Upper lobe of left lung (tissue), 6 donors: ENCODE data around the gene ARHGAP35. TPM values are rescaled to one million over a fixed set of nuclear protein-coding genes. Genes with fewer than 3 reads are reported as not detected.
A peak's percentile ranks its signal among the peaks of the same experiment; 100 is the strongest.

ENCODE experiments used
- ATAC-seq, 2 donors: fragments of 200-7000 bp; cut with Tn5 transposase; one replicate each; pipeline ENCODE4 v1.9.1; 2022; ENCODE audit warnings: mild to moderate bottlenecking in 2 of 2, moderate library complexity in 2 of 2; ENCODE audit not compliant: low FRiP score in 2 of 2
- DNase-seq, 2 donors: peaks; one replicate each; pipeline ENCODE4 v3.0.0-alpha.2; 2019 to 2020
- H3K27ac ChIP-seq, 4 donors: fragments of 200-600 bp; sonication (generic); one replicate each; pipeline ENCODE4 v1.5.1; 2016 to 2019
- H3K27me3 ChIP-seq, 4 donors: fragments of 200-600 bp; sonication (generic); one replicate each; pipeline ENCODE4 v1.5.1; 2017 to 2019
- H3K36me3 ChIP-seq, 4 donors: fragments of 200-600 bp; sonication (generic); one replicate each; pipeline ENCODE4 v1.5.1; 2016 to 2019
- H3K4me1 ChIP-seq, 4 donors: fragments of 200-600 bp; sonication (generic); one replicate each; pipeline ENCODE4 v1.5.1; 2018 to 2019
- H3K4me3 ChIP-seq, 4 donors: fragments of 200-600 bp; sonication (generic); one replicate each; pipeline ENCODE4 v1.5.1; 2017 to 2019; ENCODE audit warnings: mild to moderate bottlenecking in 2 of 4, moderate library complexity in 1 of 4
- H3K9me3 ChIP-seq, 4 donors: fragments of 200-600 bp; sonication (generic); one replicate each; pipeline ENCODE4 v1.5.1; 2018 to 2019
- EP300 ChIP-seq, 4 donors: sonication (generic); formaldehyde crosslinking; IDR thresholded peaks; one replicate each; pipeline ENCODE4 v1.5.1; 2017; ENCODE audit warnings: antibody characterized with exemption in 4 of 4, control low read depth in 2 of 4
- POLR2A ChIP-seq, 4 donors: fragments of 450-650 bp; IDR thresholded peaks; one replicate each; pipeline ENCODE4 v1.5.1; 2016 to 2017; ENCODE audit warnings: antibody characterized with exemption in 4 of 4, mild to moderate bottlenecking in 2 of 4
- POLR2AphosphoS5 ChIP-seq, 2 donors: sonication (generic); formaldehyde crosslinking; IDR thresholded peaks; one replicate each; pipeline ENCODE4 v1.5.1; 2017; ENCODE audit warnings: antibody characterized with exemption in 2 of 2
- WGBS, 2 donors: methylation state at CpG; one replicate each; pipeline ENCODE4 v1.1.5; 2017 to 2018; 5-methylcytosine and 5-hydroxymethylcytosine counted together
- total RNA-seq, 6 donors: library from RNA; depleted of rRNA in 4 of 6; stranded (reverse); fragments of >200 nt in 4 of 6; gene quantifications; one replicate each; pipeline versions ENCODE4 v1.1.0 to v1.2.1, GENCODE V29; 2016 to 2021
- TF ChIP-seq, protein P1 (sequence below), 6 experiments: fragments of 450-650 bp in 4 of 6; fragments of 200-600 bp in 2 of 6; sonication (generic) in 2 of 6; IDR thresholded peaks; one replicate each; pipeline ENCODE4 v1.5.1; 2016 to 2019; ENCODE audit warnings: antibody characterized with exemption in 6 of 6
- donor health status: DM: no; HTN: no; CAD: no; lungs with moderate emphysema.
- donor health status: DM: no; HTN: yes; CAD: no; lungs with severe emphysema.

Gene ARHGAP35
- total RNA-seq, 6 donors from 2014 or later = 56.0 to 80.6 (median 65.7) TPM

DNA sequence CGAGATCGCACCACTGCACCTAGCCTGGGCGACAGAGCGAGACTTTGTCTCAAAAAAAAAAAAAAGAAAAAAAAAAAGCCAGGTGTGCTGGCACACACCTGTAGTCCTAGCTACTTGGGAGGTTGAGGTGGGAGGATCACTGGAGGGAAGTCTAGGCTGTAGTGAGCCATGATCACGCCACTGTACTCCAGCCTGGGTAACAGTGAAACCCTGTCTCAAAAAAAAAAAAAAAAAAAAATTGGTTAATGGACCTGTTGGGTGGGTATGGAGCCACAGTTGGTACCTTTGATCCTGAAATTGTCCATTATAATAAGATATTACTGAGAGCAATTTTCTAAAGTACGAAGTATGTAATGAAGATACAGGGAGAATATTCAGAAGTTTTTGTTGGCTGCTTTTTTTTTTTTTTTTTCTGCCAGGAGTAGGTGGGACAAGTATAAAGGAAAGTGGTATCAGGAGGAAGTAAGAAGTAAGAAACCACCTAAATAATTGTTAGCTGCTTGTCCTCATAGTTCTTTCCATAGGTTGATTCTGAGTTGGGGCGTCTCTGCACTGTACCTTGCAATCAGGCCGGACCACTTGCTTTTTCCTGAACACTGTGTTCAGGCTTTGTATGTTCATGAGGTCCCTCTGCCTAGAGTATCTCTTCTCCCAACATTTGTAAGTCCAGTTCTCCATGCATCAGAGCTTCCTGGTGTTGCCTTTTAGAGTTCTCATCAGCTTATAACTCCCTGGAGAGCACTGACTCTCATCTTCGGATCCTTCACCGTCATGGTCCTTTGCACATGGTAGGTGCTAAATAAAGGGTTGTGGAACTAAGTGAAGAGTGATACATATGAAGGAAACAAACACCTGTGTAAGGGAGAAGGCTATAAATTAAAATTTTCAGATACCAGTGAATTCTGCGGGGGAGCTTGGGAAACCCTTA, 31.7 kb downstream of the ARHGAP35 start:
- Histone ChIP-seq H3K4me3 (no peak overlapping the region), H3K9me3 (no peaks in the 10 kb centered on the region), H3K27me3 (no peaks in the 10 kb centered on the region), H3K27ac (no peak overlapping the region), H3K36me3 (no peaks in the 10 kb centered on the region), H3K4me1 (peaks cover 0 to 26% (median 7%) of the 10 kb centered on the region in 4 donors)
- WGBS, 2 donors = 93 to 96% methylated on average over 11 of the region's 11 CpGs
- DNase-seq (no peak), ATAC-seq (no peak)
- TF ChIP-seq EP300 (IDR thresholded peaks at IDR 0.05) (no peak), POLR2AphosphoS5 (IDR thresholded peaks at IDR 0.05) (no peak), POLR2A (IDR thresholded peaks at IDR 0.05) (no peak)
- TF ChIP-seq, protein P1, sequence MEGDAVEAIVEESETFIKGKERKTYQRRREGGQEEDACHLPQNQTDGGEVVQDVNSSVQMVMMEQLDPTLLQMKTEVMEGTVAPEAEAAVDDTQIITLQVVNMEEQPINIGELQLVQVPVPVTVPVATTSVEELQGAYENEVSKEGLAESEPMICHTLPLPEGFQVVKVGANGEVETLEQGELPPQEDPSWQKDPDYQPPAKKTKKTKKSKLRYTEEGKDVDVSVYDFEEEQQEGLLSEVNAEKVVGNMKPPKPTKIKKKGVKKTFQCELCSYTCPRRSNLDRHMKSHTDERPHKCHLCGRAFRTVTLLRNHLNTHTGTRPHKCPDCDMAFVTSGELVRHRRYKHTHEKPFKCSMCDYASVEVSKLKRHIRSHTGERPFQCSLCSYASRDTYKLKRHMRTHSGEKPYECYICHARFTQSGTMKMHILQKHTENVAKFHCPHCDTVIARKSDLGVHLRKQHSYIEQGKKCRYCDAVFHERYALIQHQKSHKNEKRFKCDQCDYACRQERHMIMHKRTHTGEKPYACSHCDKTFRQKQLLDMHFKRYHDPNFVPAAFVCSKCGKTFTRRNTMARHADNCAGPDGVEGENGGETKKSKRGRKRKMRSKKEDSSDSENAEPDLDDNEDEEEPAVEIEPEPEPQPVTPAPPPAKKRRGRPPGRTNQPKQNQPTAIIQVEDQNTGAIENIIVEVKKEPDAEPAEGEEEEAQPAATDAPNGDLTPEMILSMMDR (IDR thresholded peaks at IDR 0.05) = no peak

DNA sequence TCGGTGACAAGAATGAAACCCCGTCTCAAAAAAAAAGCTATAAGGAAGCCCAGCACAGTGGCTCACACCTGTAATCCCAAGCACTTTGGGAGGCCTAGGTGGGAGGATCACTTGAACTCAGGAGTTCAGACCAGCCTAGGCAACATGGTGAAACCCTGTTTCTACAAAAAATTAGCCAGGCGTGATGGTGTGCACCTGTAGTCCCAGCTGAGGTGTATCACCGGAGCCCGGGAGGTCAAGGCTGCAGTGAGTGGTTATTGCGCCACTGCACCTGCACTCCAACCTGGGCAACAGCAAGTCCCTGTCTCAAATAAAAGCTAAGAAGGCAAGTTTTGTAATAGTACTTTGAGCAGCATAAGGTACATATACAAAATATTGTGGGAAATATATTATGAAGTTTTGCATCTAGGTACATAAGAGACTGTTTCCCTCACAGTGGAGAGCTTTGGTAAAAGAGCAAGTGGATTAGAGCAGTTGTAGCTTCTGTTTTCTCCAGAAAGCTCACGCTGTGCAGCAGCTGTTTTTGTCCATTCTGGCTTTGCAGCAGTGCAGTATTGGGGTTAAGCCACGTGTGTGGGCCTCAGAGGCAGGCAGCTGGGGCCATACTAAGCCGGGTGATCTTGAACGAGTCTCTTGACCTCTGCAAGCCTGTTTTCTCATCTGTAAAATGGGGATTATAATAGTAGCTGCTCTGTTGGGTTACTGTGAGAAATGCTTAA, 35.4 kb downstream of the ARHGAP35 start:
- peak overlapping the region in 1 of 4 donors; percentile 11 for H3K27ac ChIP-seq
- peaks cover under 1 to 23% (median 12%) of the 10 kb centered on the region in 4 donors for H3K4me1 ChIP-seq
- H3K9me3 ChIP-seq = no peaks in the 10 kb centered on the region
- DNase-seq (peak in 1 of 2 donors; percentile 82), ATAC-seq (peak in 1 of 2 donors; percentile 43)
- TF ChIP-seq EP300 (IDR thresholded peaks at IDR 0.05) (no peak), POLR2A (IDR thresholded peaks at IDR 0.05) (no peak), POLR2AphosphoS5 (IDR thresholded peaks at IDR 0.05) (no peak)
- TF ChIP-seq, protein P1 (IDR thresholded peaks at IDR 0.05) = no peak
- H3K27me3 ChIP-seq = no peaks in the 10 kb centered on the region
- H3K36me3 ChIP-seq = no peaks in the 10 kb centered on the region
- WGBS, 2 donors = 65 to 78% methylated on average over 9 to 10 of the region's 10 CpGs
- no peak overlapping the region for H3K4me3 ChIP-seq

DNA sequence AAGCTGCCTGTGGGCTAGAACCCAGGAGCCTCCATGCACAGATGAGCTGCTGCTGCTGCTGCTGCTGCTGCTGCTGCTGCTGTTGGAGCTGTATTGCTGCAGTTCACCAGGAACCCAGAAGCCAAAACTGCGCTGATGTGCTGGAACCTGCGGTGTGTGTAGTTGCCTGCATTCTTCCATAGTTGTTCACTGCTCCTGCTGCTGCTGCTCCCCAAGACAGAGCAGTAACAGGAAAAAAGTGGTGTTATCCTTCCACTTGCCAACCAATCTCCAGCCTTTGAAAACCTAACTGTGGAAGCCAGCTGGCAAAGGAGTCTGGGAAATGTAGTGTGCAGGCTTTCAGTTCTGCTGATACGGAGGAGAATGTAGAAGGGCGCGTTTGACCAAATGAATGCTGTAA, 37.9 kb downstream of the ARHGAP35 start:
- no peaks in the 10 kb centered on the region for H3K27me3 ChIP-seq
- no peak overlapping the region for H3K4me3 ChIP-seq
- H3K36me3 ChIP-seq = no peaks in the 10 kb centered on the region
- ATAC-seq (peak in 1 of 2 donors; percentile 50), DNase-seq (no peak)
- no peak overlapping the region for H3K27ac ChIP-seq
- 82 to 85% methylated on average over 3 to 5 of the region's 5 CpGs for WGBS, 2 donors
- H3K9me3 ChIP-seq = no peaks in the 10 kb centered on the region
- TF ChIP-seq EP300 (IDR thresholded peaks at IDR 0.05) (no peak), POLR2A (IDR thresholded peaks at IDR 0.05) (no peak)
- H3K4me1 ChIP-seq = peaks cover 9 to 46% (median 33%) of the 10 kb centered on the region in 4 donors

DNA sequence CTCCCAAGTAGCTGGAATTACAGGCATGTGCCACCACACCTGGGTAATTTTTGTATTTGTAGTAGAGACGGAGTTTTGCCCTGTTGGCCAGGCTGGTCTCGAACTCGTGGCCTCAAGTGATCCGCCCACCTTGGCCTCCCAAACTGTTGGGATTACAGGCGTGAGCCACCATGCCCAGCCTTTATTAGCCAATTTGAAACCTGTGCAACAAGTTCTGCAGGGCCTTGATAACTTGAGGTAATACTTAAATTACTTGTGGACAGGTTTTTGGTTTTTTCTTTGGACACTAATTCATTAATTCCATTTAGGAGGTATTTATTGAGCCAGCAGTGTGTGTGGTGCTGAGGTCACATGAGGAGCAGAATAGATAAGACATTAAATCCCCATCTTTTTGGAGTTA, 39.5 kb downstream of the ARHGAP35 start:
- Histone ChIP-seq H3K27me3 (no peaks in the 10 kb centered on the region), H3K4me3 (no peak overlapping the region), H3K27ac (no peak overlapping the region), H3K9me3 (no peaks in the 10 kb centered on the region), H3K4me1 (peaks cover 15 to 63% (median 48%) of the 10 kb centered on the region in 4 donors), H3K36me3 (no peaks in the 10 kb centered on the region)
- 83 to 89% methylated on average over 2 to 5 of the region's 5 CpGs for WGBS, 2 donors
- ATAC-seq = no peak
- no peak for DNase-seq
- TF ChIP-seq, protein P1 (IDR thresholded peaks at IDR 0.05) = no peak
- no peak for TF ChIP-seq POLR2A (IDR thresholded peaks at IDR 0.05)
- no peak for TF ChIP-seq EP300 (IDR thresholded peaks at IDR 0.05)
- TF ChIP-seq POLR2AphosphoS5 (IDR thresholded peaks at IDR 0.05) = no peak

DNA sequence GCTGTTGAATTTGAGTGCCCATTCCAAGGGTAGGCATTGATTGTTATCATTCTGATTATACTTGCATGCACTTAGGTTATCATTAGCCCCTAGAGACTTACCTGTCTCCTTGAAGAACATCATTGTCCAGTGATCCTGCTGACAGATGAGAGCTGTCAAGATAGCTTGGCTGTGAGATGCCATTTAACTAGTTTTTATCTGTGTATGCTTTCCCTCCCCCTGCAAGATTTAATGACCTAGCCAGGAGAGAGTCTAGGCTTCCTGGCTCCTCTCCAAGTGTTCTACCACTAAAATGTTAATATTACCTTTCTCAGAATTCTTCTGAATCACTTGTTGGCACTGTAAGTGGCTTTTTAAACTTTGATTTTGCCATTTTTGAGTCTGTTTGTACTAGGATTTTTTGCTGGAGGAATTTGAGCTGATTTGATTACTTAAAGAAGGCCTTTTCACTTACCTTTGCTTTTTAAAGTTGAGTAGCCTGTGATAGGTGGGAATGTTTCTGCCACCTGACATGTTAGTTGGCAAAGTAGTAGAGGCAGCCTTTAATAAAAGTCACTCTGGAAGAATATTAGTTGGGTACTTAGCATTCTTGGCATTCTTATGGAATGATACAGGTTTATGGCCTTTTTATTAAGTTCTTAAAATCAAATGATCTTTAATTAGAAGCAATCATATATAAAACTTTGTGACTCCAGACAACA, 41.1 kb downstream of the ARHGAP35 start:
- ATAC-seq (peak in 1 of 2 donors; percentile 50), DNase-seq (no peak)
- H3K27me3 ChIP-seq = no peaks in the 10 kb centered on the region
- H3K4me1 ChIP-seq = peaks cover 15 to 74% (median 43%) of the 10 kb centered on the region in 4 donors
- TF ChIP-seq POLR2A (IDR thresholded peaks at IDR 0.05) (no peak), EP300 (IDR thresholded peaks at IDR 0.05) (no peak), POLR2AphosphoS5 (IDR thresholded peaks at IDR 0.05) (no peak)
- TF ChIP-seq, protein P1 (IDR thresholded peaks at IDR 0.05) = no peak
- H3K9me3 ChIP-seq = no peaks in the 10 kb centered on the region
- H3K4me3 ChIP-seq = no peak overlapping the region
- H3K36me3 ChIP-seq = no peaks in the 10 kb centered on the region
- peak overlapping the region; percentile 37 to 72 (median 51) for H3K27ac ChIP-seq
